Neural progenitor cell (in vitro differentiated cells): ENCODE data around the gene CLN5. TPM values are rescaled to one million over a fixed set of nuclear protein-coding genes. Genes with fewer than 3 reads are reported as not detected.
"Not testable (repeated sequence)": the region's sequence is repeated elsewhere in the genome, so short reads cannot be mapped to it uniquely, and the experiment has no call there.

Experiments
- DNase-seq: peaks from one replicate; pipeline ENCODE4 v3.0.0-alpha.2; 2016; ENCODE audit warnings: low spot score
- H2AFZ ChIP-seq: fragments of 200-600 bp; sonication (generic); replicated peaks from 2 replicates; pipeline ENCODE4 v1.6.1; 2016; ENCODE audit warnings: antibody characterized with exemption
- H3F3A ChIP-seq: fragments of 200-600 bp; sonication (generic); 2 replicates; pipeline ENCODE4 v1.6.1; 2016; ENCODE audit warnings: antibody characterized with exemption, low read depth
- H3K27ac ChIP-seq: fragments of 200-600 bp; sonication (generic); 2 replicates; pipeline ENCODE4 v1.5.1; 2016; ENCODE audit warnings: mild to moderate bottlenecking
- H3K27me3 ChIP-seq: fragments of 200-600 bp; sonication (generic); 2 replicates; pipeline ENCODE4 v1.6.1; 2016; ENCODE audit warnings: mild to moderate bottlenecking, moderate library complexity
- H3K36me3 ChIP-seq: fragments of 200-600 bp; sonication (generic); 2 replicates; pipeline ENCODE4 v1.5.1; 2016
- H3K4me1 ChIP-seq: fragments of 200-600 bp; sonication (generic); 2 replicates; pipeline ENCODE4 v1.6.1; 2016; ENCODE audit warnings: mixed run types
- H3K4me2 ChIP-seq: fragments of 200-600 bp; sonication (generic); 2 replicates; pipeline ENCODE4 v1.6.1; 2016
- H3K4me3 ChIP-seq: fragments of 200-600 bp; sonication (generic); 2 replicates; pipeline ENCODE4 v1.5.1; 2016
- H3K79me2 ChIP-seq: fragments of 200-600 bp; sonication (generic); 2 replicates; pipeline ENCODE4 v1.6.1; 2016; ENCODE audit warnings: low read depth
- H3K9ac ChIP-seq: fragments of 200-600 bp; sonication (generic); 2 replicates; pipeline ENCODE4 v1.6.1; 2016
- H3K9me3 ChIP-seq: fragments of 200-600 bp; sonication (generic); 2 replicates; pipeline ENCODE4 v1.5.1; 2016; ENCODE audit warnings: low read depth
- H4K20me1 ChIP-seq: fragments of 200-600 bp; sonication (generic); 2 replicates; pipeline ENCODE4 v1.6.1; 2016; ENCODE audit warnings: low read depth
- H3K27ac Mint-ChIP-seq: 3 replicates; pipeline ENCODE4 v1.8.0; 2021; ENCODE audit warnings: mixed read lengths
- H3K27me3 Mint-ChIP-seq: 2 replicates; pipeline ENCODE4 v1.8.0; 2022; ENCODE audit warnings: low read depth, mild to moderate bottlenecking, inconsistent platforms, moderate library complexity, mixed read lengths; ENCODE audit not compliant: insufficient read depth
- H3K36me3 Mint-ChIP-seq: 3 replicates; pipeline ENCODE4 v1.8.0; 2021; ENCODE audit warnings: mixed read lengths
- H3K4me1 Mint-ChIP-seq: 3 replicates; pipeline ENCODE4 v1.8.0; 2021; ENCODE audit warnings: mixed read lengths
- H3K4me3 Mint-ChIP-seq: 3 replicates; pipeline ENCODE4 v1.8.0; 2021; ENCODE audit warnings: mild to moderate bottlenecking, moderate library complexity, mixed read lengths
- H3K9me3 Mint-ChIP-seq: 3 replicates; pipeline ENCODE4 v1.8.0; 2020; ENCODE audit warnings: mixed read lengths
- EZH2 ChIP-seq: fragments of 200-600 bp; sonication (generic); IDR thresholded peaks from 2 replicates; pipeline ENCODE4 v1.6.1; 2017; ENCODE audit warnings: antibody characterized with exemption, mild to moderate bottlenecking, moderate library complexity
- EZH2phosphoT487 ChIP-seq: fragments of 200-600 bp; sonication (generic); IDR thresholded peaks from 2 replicates; pipeline ENCODE4 v1.6.1; 2017; ENCODE audit warnings: antibody characterized with exemption
- total RNA-seq: library from RNA; depleted of rRNA; stranded (reverse); fragments of >200 nt; gene quantifications from 2 replicates; pipeline ENCODE4 v1.2.3, GENCODE V29; 2015; ENCODE audit warnings: low replicate concordance
- TF ChIP-seq, protein P1 (sequence below): fragments of 200-600 bp; sonication (generic); IDR thresholded peaks from 2 replicates; pipeline ENCODE4 v1.5.1; 2017; ENCODE audit warnings: antibody characterized with exemption, mild to moderate bottlenecking

Gene CLN5
- total RNA-seq, 1 donor from 2014 or later: 28.5 TPM

GRCh38 chr13:76958841-76959432 is 32.9 kb upstream of the CLN5 start:
- no peak overlapping the region for H3K4me2 ChIP-seq
- Mint-ChIP-seq H3K27me3 (no peaks in the 10 kb centered on the region), H3K9me3 (peaks cover 21% of the 10 kb centered on the region), H3K4me1 (no peaks in the 10 kb centered on the region), H3K27ac (no peak overlapping the region), H3K4me3 (no peak overlapping the region), H3K36me3 (peaks cover 4% of the 10 kb centered on the region)
- no peaks in the 10 kb centered on the region for H3F3A ChIP-seq
- no peaks in the 10 kb centered on the region for H3K27me3 ChIP-seq
- no peak overlapping the region for H3K27ac ChIP-seq
- peaks cover 4% of the 10 kb centered on the region for H3K9me3 ChIP-seq
- H3K4me3 ChIP-seq: no peak overlapping the region
- H2AFZ ChIP-seq: no peak overlapping the region
- TF ChIP-seq, protein P1, sequence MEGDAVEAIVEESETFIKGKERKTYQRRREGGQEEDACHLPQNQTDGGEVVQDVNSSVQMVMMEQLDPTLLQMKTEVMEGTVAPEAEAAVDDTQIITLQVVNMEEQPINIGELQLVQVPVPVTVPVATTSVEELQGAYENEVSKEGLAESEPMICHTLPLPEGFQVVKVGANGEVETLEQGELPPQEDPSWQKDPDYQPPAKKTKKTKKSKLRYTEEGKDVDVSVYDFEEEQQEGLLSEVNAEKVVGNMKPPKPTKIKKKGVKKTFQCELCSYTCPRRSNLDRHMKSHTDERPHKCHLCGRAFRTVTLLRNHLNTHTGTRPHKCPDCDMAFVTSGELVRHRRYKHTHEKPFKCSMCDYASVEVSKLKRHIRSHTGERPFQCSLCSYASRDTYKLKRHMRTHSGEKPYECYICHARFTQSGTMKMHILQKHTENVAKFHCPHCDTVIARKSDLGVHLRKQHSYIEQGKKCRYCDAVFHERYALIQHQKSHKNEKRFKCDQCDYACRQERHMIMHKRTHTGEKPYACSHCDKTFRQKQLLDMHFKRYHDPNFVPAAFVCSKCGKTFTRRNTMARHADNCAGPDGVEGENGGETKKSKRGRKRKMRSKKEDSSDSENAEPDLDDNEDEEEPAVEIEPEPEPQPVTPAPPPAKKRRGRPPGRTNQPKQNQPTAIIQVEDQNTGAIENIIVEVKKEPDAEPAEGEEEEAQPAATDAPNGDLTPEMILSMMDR: no peak
- TF ChIP-seq EZH2 (no peak), EZH2phosphoT487 (no peak)
- no peak for DNase-seq
- H3K4me1 ChIP-seq: no peaks in the 10 kb centered on the region
- no peaks in the 10 kb centered on the region for H3K79me2 ChIP-seq
- no peaks in the 10 kb centered on the region for H4K20me1 ChIP-seq
- H3K36me3 ChIP-seq: no peaks in the 10 kb centered on the region
- no peak overlapping the region for H3K9ac ChIP-seq

GRCh38 chr13:76959734-76960133 is 32.1 kb upstream of the CLN5 start:
- H3F3A ChIP-seq, H3K4me1 Mint-ChIP-seq, H2AFZ ChIP-seq, H3K36me3 Mint-ChIP-seq, H3K27me3 ChIP-seq, H3K79me2 ChIP-seq, H3K4me3 ChIP-seq, H3K27ac Mint-ChIP-seq, DNase-seq, H3K4me3 Mint-ChIP-seq, H3K9ac ChIP-seq, H3K4me1 ChIP-seq, H3K4me2 ChIP-seq, H3K9me3 ChIP-seq, H3K27ac ChIP-seq, H4K20me1 ChIP-seq, H3K36me3 ChIP-seq, H3K27me3 Mint-ChIP-seq: not testable (repeated sequence)
- H3K9me3 Mint-ChIP-seq: peaks cover 21% of the 10 kb centered on the region

- DNase-seq: no peak
- H3K4me1 ChIP-seq: no peaks in the 10 kb centered on the region
- no peaks in the 10 kb centered on the region for H3K4me1 Mint-ChIP-seq
- H3K4me3 Mint-ChIP-seq: no peak overlapping the region
- H3K27me3 ChIP-seq: no peaks in the 10 kb centered on the region
- no peak overlapping the region for H2AFZ ChIP-seq
- no peaks in the 10 kb centered on the region for H3F3A ChIP-seq
- no peaks in the 10 kb centered on the region for H3K79me2 ChIP-seq
- H3K27ac ChIP-seq: no peak overlapping the region
- H3K9me3 Mint-ChIP-seq: peaks cover 2% of the 10 kb centered on the region
- H3K36me3 ChIP-seq: no peaks in the 10 kb centered on the region
- H3K27ac Mint-ChIP-seq: no peak overlapping the region
- H3K9me3 ChIP-seq: peaks cover 4% of the 10 kb centered on the region
- H3K9ac ChIP-seq: no peak overlapping the region
- H3K36me3 Mint-ChIP-seq: no peaks in the 10 kb centered on the region
- no peak overlapping the region for H3K4me2 ChIP-seq
- no peak overlapping the region for H3K4me3 ChIP-seq
- H3K27me3 Mint-ChIP-seq: peaks cover 4% of the 10 kb centered on the region
- no peak for TF ChIP-seq EZH2
- TF ChIP-seq, protein P1: no peak
- no peak for TF ChIP-seq EZH2phosphoT487
- no peaks in the 10 kb centered on the region for H4K20me1 ChIP-seq
Observed at GRCh38 chr13:76965759-76966421, 26.0 kb upstream of the CLN5 start.

DNA sequence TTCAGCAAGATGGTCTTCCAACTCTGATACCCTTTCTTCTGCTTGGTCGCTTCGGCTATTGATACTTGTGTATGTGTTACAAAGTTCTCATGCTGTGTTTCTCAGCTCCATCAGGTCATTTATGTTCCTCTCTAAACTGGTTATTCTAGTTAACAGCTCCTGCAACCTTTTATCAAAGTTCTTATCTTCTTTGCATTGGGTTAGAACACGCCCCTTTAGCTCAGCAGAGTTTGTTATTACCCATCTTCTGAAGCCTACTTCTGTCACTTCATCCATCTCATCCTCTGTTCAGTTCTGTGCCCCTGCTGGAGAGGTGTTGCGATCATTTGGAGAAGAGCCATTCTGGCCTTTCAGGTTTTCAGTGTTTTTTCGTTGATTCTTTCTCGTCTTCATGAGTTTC is 24.9 kb upstream of the CLN5 start:
- H3K9ac ChIP-seq: no peak overlapping the region
- no peak overlapping the region for H3K4me2 ChIP-seq
- Mint-ChIP-seq H3K4me1 (no peaks in the 10 kb centered on the region), H3K9me3 (no peaks in the 10 kb centered on the region), H3K36me3 (no peaks in the 10 kb centered on the region), H3K4me3 (no peak overlapping the region), H3K27ac (no peak overlapping the region), H3K27me3 (peaks cover 6% of the 10 kb centered on the region)
- no peak overlapping the region for H3K27ac ChIP-seq
- DNase-seq: no peak
- H3K9me3 ChIP-seq: peaks cover under 1% of the 10 kb centered on the region
- TF ChIP-seq EZH2phosphoT487 (no peak), EZH2 (no peak)
- TF ChIP-seq, protein P1: no peak
- no peaks in the 10 kb centered on the region for H3K36me3 ChIP-seq
- H3F3A ChIP-seq: no peaks in the 10 kb centered on the region
- no peaks in the 10 kb centered on the region for H3K79me2 ChIP-seq
- no peaks in the 10 kb centered on the region for H3K27me3 ChIP-seq
- no peaks in the 10 kb centered on the region for H4K20me1 ChIP-seq
- H3K4me3 ChIP-seq: no peak overlapping the region
- H2AFZ ChIP-seq: no peak overlapping the region
- H3K4me1 ChIP-seq: no peaks in the 10 kb centered on the region
